K562 (cell line): ENCODE data around the gene STUB1. TPM values are rescaled to one million over a fixed set of nuclear protein-coding genes. Genes with fewer than 3 reads are reported as not detected.

Source experiments
- ATF1 ChIP-seq, 2 experiments: fragments of 450-650 bp in 1 of 2; IDR thresholded peaks; 2 replicates each; pipeline ENCODE4 v1.6.1; 2016; ENCODE audit warnings: missing compliant biosample characterization in 1 of 2, missing genetic modification characterization in 1 of 2
- DNMT1 ChIP-seq: fragments of 450-650 bp; IDR thresholded peaks from 2 replicates; pipeline ENCODE4 v1.6.1; 2016; ENCODE audit warnings: antibody characterized with exemption, mild to moderate bottlenecking
- EP300 ChIP-seq: IDR thresholded peaks from 2 replicates; pipeline ENCODE4 v1.6.1; 2012; ENCODE audit warnings: low read length, improper control_type of control experiment
- GTF2A2 ChIP-seq: IDR thresholded peaks from 2 replicates; pipeline ENCODE4 v1.6.1; 2016; ENCODE audit warnings: mild to moderate bottlenecking, missing genetic modification characterization, missing compliant biosample characterization
- HNRNPL ChIP-seq: fragments of 200-400 bp; formaldehyde crosslinking; IDR thresholded peaks from 2 replicates; pipeline ENCODE4 v1.6.1; 2017; ENCODE audit warnings: low read depth, mild to moderate bottlenecking, low read length
- JUN ChIP-seq, 2 experiments: sonication (generic) in 1 of 2; formaldehyde crosslinking in 1 of 2; IDR thresholded peaks; 2 replicates each; pipeline versions ENCODE4 v1.6.1 to v1.8.0; 2012 to 2022; ENCODE audit warnings: borderline replicate concordance in 2 of 2, mild to moderate bottlenecking in 2 of 2, improper control_type of control experiment in 1 of 2, low read depth in 1 of 2, low read length in 1 of 2, missing genetic modification reagents in 1 of 2
- MTF1 ChIP-seq: fragments of 250-450 bp; sonication (Bioruptor Pico); IDR thresholded peaks from 2 replicates; pipeline ENCODE4 v1.9.0; 2021; ENCODE audit warnings: moderate library complexity, mild to moderate bottlenecking, inconsistent platforms, borderline replicate concordance
- MXI1 ChIP-seq: IDR thresholded peaks from 2 replicates; pipeline ENCODE4 v1.6.1; 2011; ENCODE audit warnings: low read depth, mild to moderate bottlenecking, improper control_type of control experiment, low read length
- NR2C1 ChIP-seq, 2 experiments: fragments of 450-650 bp; IDR thresholded peaks; 2 replicates each; pipeline ENCODE4 v1.6.1; 2017; ENCODE audit warnings: mild to moderate bottlenecking in 2 of 2, antibody characterized with exemption in 1 of 2, inconsistent platforms in 1 of 2, missing compliant biosample characterization in 1 of 2, missing genetic modification characterization in 1 of 2
- PHTF2 ChIP-seq: fragments of 250-450 bp; sonication (Bioruptor Pico); IDR thresholded peaks from 2 replicates; pipeline ENCODE4 v1.5.0; 2021; ENCODE audit warnings: mild to moderate bottlenecking
- PTRF ChIP-seq: fragments of 450-650 bp; IDR thresholded peaks from 2 replicates; pipeline ENCODE4 v1.6.1; 2016; ENCODE audit warnings: mild to moderate bottlenecking, missing genetic modification characterization, missing compliant biosample characterization
- RB1 ChIP-seq: fragments of 450-650 bp; IDR thresholded peaks from 2 replicates; pipeline ENCODE4 v1.6.1; 2017; ENCODE audit warnings: low read depth, mild to moderate bottlenecking
- RBFOX2 ChIP-seq: fragments of 200-400 bp; formaldehyde crosslinking; IDR thresholded peaks from 2 replicates; pipeline ENCODE4 v1.6.1; 2017; ENCODE audit warnings: low read depth, mild to moderate bottlenecking, low read length, moderate library complexity
- RCOR1 ChIP-seq, 2 experiments: IDR thresholded peaks; 2 replicates each; pipeline ENCODE4 v1.6.1; 2012; ENCODE audit warnings: low read depth in 2 of 2, low read length in 2 of 2, borderline replicate concordance in 1 of 2, improper control_type of control experiment in 1 of 2
- SNAPC5 ChIP-seq: fragments of 250-450 bp; sonication (Bioruptor Pico); IDR thresholded peaks from 2 replicates; pipeline ENCODE4 v1.8.0; 2021; ENCODE audit warnings: moderate library complexity, mild to moderate bottlenecking, inconsistent platforms
- TARDBP ChIP-seq: fragments of 450-650 bp; IDR thresholded peaks from 2 replicates; pipeline ENCODE4 v1.6.1; 2016
- TRIM24 ChIP-seq, 2 experiments: fragments of 450-650 bp; IDR thresholded peaks; 2 replicates each; pipeline ENCODE4 v1.6.1; 2016
- ZNF133 ChIP-seq: fragments of 250-450 bp; sonication (Bioruptor Pico); IDR thresholded peaks from 2 replicates; pipeline ENCODE4 v1.4.0; 2020; ENCODE audit warnings: mild to moderate bottlenecking
- polyA plus RNA-seq, 8 experiments: library from polyadenylated mRNA; depleted of rRNA in 4 of 8; stranded (reverse) in 5 of 8; unstranded in 3 of 8; fragments of >200 nt; fragmentation: Nextera tagmentation in 2 of 8; fragmentation: Illumina TruSeq in 1 of 8; extraction: Ambion mirVana in 2 of 8; extraction: Trizol in 1 of 8; gene quantifications; 2 replicates each; pipeline versions ENCODE4 v1.2.1 to v1.2.3, GENCODE V29; 2011 to 2014; ENCODE audit warnings: inconsistent platforms in 1 of 8, missing spikeins in 1 of 8
- total RNA-seq, 7 experiments: library from RNA; depleted of rRNA in 6 of 7; stranded (reverse); fragments of >200 nt in 6 of 7; fragmentation: Illumina TruSeq in 2 of 7; extraction: Trizol in 2 of 7; gene quantifications; 2 replicates each; pipeline versions ENCODE4 v1.2.1 to v1.2.3, GENCODE V29; 2011 to 2021; ENCODE audit warnings: low replicate concordance in 1 of 7
- TF ChIP-seq, protein P1 (sequence below): sonication (generic); formaldehyde crosslinking; IDR thresholded peaks from 2 replicates; pipeline ENCODE4 v1.8.0; 2023; ENCODE audit warnings: mild to moderate bottlenecking, missing genetic modification reagents
- TF ChIP-seq, protein P2 (sequence below): fragments of 250-450 bp; sonication (Bioruptor Pico); IDR thresholded peaks from 2 replicates; pipeline ENCODE4 v1.8.0; 2022; ENCODE audit warnings: moderate library complexity, mild to moderate bottlenecking, inconsistent platforms
- TF ChIP-seq, protein P3 (sequence below): fragments of 250-450 bp; sonication (Bioruptor Pico); IDR thresholded peaks from 2 replicates; pipeline ENCODE4 v1.4.0; 2020; ENCODE audit warnings: borderline replicate concordance

STUB1 gene
- total and polyA plus RNA-seq, 9 of the 15 experiments (the other 6 are each of a cell fraction or from before 2014, with no cell fraction given), result 10.6 to 251 (median 152) TPM

GRCh38 chr16:679814-680624 is at the start of gene STUB1 (continued):
- TF ChIP-seq, protein P1, sequence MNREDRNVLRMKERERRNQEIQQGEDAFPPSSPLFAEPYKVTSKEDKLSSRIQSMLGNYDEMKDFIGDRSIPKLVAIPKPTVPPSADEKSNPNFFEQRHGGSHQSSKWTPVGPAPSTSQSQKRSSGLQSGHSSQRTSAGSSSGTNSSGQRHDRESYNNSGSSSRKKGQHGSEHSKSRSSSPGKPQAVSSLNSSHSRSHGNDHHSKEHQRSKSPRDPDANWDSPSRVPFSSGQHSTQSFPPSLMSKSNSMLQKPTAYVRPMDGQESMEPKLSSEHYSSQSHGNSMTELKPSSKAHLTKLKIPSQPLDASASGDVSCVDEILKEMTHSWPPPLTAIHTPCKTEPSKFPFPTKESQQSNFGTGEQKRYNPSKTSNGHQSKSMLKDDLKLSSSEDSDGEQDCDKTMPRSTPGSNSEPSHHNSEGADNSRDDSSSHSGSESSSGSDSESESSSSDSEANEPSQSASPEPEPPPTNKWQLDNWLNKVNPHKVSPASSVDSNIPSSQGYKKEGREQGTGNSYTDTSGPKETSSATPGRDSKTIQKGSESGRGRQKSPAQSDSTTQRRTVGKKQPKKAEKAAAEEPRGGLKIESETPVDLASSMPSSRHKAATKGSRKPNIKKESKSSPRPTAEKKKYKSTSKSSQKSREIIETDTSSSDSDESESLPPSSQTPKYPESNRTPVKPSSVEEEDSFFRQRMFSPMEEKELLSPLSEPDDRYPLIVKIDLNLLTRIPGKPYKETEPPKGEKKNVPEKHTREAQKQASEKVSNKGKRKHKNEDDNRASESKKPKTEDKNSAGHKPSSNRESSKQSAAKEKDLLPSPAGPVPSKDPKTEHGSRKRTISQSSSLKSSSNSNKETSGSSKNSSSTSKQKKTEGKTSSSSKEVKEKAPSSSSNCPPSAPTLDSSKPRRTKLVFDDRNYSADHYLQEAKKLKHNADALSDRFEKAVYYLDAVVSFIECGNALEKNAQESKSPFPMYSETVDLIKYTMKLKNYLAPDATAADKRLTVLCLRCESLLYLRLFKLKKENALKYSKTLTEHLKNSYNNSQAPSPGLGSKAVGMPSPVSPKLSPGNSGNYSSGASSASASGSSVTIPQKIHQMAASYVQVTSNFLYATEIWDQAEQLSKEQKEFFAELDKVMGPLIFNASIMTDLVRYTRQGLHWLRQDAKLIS (CRISPR knock-in tag), result no peak
- TF ChIP-seq MXI1 (no peak; the same call in 1 of the 2 replicates), RCOR1 (IDR thresholded peaks at IDR 0.05; ENCODE audit: borderline replicate concordance in 1 of 2, low read depth in 2 of 2, low read length in 2 of 2) (0 out of 4 replicates have a peak, but pooled peaks of 1 of the 2 experiments have one; percentile 19), MTF1 (CRISPR knock-in tag) (no peak), PHTF2 (no peak), ATF1 (CRISPR knock-in tag; IDR thresholded peaks at IDR 0.05) (no peak), ATF1 (tag; IDR thresholded peaks at IDR 0.05) (no peak), HNRNPL (no peak; the same call in 1 of the 2 replicates), PTRF (tag) (no peak), JUN (IDR thresholded peaks at IDR 0.05; ENCODE audit: borderline replicate concordance, low read depth, low read length) (0 out of 2 replicates have a peak, but pooled peaks have one; percentile 25), JUN (CRISPR knock-in tag; IDR thresholded peaks at IDR 0.05; ENCODE audit: borderline replicate concordance) (no peak), TARDBP (peak; percentile 85), ZNF133 (no peak), NR2C1 (IDR thresholded peaks at IDR 0.05) (no peak), NR2C1 (tag; IDR thresholded peaks at IDR 0.05) (no peak), TRIM24 (IDR thresholded peaks at IDR 0.05) (peak in 1 of 2 experiments; percentile 74; a peak in 2 of 4 replicates), EP300 (no peak; the same call in 1 of the 2 replicates), RB1 (peak; percentile 51; the same call in 1 of the 2 replicates), GTF2A2 (tag) (no peak), DNMT1 (no peak), SNAPC5 (CRISPR knock-in tag) (no peak), RBFOX2 (peak; percentile 76)
- TF ChIP-seq, protein P2, sequence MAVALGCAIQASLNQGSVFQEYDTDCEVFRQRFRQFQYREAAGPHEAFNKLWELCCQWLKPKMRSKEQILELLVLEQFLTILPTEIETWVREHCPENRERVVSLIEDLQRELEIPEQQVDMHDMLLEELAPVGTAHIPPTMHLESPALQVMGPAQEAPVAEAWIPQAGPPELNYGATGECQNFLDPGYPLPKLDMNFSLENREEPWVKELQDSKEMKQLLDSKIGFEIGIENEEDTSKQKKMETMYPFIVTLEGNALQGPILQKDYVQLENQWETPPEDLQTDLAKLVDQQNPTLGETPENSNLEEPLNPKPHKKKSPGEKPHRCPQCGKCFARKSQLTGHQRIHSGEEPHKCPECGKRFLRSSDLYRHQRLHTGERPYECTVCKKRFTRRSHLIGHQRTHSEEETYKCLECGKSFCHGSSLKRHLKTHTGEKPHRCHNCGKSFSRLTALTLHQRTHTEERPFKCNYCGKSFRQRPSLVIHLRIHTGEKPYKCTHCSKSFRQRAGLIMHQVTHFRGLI (CRISPR knock-in tag), result no peak
- TF ChIP-seq, protein P3, sequence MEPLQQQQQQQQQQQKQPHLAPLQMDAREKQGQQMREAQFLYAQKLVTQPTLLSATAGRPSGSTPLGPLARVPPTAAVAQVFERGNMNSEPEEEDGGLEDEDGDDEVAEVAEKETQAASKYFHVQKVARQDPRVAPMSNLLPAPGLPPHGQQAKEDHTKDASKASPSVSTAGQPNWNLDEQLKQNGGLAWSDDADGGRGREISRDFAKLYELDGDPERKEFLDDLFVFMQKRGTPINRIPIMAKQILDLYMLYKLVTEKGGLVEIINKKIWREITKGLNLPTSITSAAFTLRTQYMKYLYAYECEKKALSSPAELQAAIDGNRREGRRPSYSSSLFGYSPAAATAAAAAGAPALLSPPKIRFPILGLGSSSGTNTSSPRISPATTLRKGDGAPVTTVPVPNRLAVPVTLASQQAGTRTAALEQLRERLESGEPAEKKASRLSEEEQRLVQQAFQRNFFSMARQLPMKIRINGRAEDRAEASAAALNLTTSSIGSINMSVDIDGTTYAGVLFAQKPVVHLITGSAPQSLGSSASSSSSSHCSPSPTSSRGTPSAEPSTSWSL (CRISPR knock-in tag), result no peak
